GM18502 (cell line): ENCODE results near the gene NPAS2.

ENCODE experiments used
- ATAC-seq: cut with Tn5 transposase; IDR thresholded peaks from one replicate; pipeline ENCODE4 v1.9.1; 2021; ENCODE audit warnings: mild to moderate bottlenecking; ENCODE audit not compliant: unreplicated experiment, poor library complexity

NPAS2 gene

DNA sequence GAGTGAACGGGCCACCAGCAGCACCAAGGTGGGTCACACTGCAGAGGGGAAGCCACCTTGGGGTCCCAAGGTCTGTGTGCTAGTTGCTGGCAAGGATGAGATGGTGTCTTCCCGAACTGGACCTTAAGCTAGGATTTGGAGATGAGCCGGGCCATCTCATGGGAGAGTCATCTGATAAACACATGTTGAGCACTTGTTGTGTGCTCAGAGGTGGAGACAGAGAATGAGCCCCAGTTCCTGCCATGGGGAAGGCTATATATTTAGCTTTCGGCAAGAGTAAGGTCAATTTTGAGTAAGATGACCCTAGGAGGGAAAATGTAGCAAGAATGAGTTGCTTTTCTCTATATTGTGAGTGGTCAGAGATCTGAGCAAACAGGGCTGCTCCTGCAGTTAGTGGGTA lies 140.7 kb downstream of the NPAS2 start:
- no peak for ATAC-seq

- ATAC-seq: no peak
These were observed 142.6 kb downstream of the NPAS2 start for GRCh38 chr2:100962366-100963025.

DNA sequence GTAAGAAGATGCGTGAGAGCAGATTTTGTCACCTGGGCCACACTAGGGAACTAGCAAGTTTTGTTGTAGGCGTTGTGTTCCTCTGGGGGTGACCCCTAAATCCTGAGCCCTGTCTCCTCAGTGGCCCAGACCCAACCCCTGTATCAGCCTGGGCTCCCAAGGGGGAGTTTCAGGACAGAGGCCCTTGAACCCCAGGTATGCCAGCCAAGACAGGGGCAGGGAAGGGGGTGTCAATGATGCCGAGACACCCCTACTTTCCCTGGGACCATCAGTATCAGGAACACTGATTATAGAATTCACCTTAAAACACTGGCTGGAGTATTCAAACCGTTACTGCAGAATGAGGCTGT lies 143.1 kb downstream of the NPAS2 start:
- ATAC-seq: no peak

GRCh38 chr2:100964222-100964621 lies 144.3 kb downstream of the NPAS2 start:
- no peak for ATAC-seq

- ATAC-seq: no peak
These were observed 144.8 kb downstream of the NPAS2 start for GRCh38 chr2:100964681-100965169.

DNA sequence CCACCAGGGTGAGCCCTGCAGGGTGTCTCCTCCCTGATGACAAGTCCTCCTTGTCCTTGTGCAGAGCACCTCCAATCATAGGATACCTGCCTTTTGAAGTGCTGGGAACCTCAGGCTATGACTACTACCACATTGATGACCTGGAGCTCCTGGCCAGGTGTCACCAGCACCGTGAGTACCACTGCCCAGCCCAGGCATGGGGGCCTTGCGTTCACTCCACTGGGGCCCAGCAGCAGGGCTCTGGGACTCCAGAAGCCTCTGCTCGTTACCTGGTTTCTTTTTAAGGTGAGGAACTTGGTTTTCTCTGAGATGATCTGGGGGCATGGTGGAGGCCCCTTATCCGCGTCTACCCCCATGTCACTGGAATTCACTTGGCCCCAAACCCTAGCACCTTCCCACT lies 145.7 kb downstream of the NPAS2 start:
- no peak for ATAC-seq

DNA sequence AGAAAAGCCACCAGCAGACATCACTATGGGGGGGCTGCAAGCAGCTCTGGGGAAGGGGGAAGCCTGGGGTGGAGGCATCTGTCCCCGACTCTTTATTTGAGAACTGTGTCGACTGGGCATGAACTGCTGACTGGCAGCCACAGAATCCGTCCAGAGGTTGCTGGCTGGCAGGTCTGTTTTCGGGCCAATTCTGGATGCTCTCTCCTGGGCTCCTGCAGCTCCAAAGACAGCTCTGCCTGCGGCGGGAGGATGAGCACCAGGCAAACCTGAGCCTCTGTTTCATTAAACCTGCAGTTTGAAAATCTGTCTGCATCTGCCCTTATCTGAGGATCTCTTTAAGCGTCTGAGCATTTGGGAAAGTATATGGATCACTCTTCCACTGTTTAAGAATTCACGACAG lies 147.8 kb downstream of the NPAS2 start:
- ATAC-seq: no peak

DNA sequence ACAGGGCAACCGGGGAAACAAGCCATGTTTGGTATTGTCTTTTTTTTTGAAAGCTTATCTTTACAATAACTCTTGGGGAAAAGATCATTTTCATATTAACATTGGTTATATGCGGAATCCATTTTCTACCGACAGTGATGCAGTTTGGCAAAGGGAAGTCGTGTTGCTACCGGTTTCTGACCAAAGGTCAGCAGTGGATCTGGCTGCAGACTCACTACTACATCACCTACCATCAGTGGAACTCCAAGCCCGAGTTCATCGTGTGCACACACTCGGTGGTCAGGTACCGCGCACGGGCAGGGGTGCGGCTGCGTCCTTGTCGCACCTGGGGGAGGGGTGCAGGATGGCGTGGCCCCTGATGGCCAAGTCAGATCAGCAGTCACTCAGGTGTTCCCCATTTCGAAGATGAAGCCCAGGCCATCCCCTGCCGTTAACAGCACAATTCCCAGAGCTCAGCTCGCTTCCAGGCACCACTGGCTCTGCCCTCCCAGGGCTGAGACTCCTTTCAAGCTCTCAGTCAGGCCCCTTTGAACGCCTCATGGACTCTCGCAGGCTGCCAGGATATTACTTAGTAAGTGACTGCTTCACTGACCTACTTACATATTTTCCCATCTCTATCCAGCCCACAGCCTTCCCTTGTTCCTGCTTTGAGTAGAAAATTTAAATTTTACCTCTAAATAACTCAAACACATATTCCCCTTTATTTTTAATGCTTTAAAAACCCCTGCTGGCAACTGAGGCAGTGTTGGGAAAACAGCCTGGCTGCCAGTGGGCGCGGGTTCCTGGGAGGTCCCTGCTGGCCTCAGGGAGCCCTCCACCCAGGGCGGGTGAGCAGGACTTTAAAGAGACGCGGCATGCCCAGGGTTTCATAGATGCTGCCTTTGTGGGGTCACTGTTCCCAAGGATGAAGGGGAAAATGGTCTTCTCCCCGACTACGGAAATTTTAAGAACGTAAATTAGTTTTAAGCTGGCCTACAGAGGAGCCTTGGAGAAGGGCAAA lies 148.5 kb downstream of the NPAS2 start:
- ATAC-seq: no peak

DNA sequence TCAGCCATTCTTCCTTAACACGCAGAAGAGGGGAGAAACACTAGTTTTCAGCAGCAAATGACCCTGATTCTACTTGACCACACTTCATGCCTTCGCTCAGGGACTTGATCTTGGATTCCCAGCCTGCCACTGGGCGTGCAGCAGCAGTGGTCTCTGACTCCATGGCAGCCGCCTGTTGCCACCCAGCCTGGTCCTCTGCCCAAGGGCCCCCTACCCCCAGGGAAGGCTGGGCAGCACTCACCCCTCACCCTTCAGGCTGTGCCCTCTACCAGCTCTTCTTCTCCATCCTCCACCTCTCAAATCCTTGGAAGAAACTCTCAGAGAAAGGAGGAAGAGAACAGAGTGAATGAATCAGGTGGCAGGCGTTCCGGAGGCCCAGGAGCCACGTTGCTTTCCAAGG lies 150.1 kb downstream of the NPAS2 start:
- ATAC-seq: no peak

- ATAC-seq: no peak
These were observed 151.3 kb downstream of the NPAS2 start for GRCh38 chr2:100971221-100971620.

DNA sequence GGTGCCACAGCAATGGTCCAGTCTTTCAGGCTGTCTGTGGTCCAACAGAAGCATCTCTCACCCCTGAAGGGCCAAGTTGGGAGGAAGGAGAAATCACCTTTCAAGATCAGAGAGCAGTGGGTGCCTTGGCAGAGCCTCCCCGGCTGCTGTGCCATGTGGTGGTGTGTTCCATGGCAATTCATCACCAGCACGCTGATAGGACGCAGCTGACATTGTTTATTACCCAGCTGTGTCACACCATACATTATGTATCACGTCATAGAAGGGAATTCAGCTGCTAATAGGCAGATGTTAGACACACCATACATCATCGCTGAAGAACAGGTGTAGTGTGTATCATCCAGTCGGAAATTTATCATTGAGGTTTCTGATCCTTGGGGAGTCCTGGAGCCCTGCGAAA lies 152.5 kb downstream of the NPAS2 start:
- ATAC-seq: no peak

DNA sequence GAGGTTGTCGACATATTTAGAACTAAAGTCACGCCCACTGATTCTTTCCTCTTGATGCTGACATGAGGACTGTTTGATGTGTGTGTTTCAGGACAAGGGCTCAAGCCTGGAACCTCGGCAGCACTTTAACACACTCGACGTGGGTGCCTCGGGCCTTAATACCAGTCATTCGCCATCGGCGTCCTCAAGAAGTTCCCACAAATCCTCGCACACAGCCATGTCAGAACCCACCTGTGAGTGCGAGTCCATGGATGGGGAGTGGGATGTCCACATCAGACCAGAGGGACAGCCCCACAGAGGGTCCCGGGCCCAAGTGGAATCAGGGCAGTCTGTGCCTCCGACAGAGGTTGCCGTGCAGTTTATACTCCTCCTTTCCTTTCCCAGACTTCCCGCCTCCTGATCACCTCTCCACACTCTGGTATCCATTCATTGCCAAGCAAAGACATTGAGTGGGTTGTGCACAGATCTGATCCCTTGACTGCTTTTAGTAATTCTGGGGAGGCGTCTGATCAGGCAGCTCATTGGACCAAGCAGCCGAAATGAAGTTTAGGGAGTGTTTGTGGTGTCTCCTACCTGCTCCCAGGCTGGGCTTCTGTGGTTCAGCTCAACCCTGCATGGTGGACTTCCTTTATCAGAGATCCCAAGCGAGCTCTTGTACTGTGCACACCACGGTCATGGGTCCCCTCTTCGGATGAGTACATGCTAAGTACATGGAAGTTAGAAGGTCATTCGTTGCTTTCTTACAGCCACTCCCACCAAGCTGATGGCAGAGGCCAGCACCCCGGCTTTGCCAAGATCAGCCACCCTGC lies 155.0 kb downstream of the NPAS2 start:
- ATAC-seq: no peak

- no peak for ATAC-seq
These were observed 155.5 kb downstream of the NPAS2 start for GRCh38 chr2:100975521-100975785.

DNA sequence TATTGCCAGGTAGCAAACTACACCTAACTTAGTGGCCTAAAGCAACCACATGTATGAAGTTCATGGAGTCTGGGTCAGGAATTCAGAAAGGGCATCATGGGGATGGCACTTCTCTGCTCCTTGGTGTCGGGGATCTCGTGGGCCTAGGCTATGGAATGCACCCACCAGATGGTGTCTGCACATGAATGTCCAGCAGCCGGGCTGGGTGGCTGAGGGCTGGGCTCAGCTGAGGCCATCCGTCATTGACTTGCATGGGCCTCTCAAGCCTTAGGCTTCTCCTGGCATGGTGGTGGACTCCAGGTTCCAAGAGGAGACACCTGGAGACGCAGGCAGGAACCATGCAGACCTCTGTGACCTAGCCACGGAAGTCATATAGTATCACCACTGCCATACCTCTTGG lies 156.1 kb downstream of the NPAS2 start:
- ATAC-seq: no peak

DNA sequence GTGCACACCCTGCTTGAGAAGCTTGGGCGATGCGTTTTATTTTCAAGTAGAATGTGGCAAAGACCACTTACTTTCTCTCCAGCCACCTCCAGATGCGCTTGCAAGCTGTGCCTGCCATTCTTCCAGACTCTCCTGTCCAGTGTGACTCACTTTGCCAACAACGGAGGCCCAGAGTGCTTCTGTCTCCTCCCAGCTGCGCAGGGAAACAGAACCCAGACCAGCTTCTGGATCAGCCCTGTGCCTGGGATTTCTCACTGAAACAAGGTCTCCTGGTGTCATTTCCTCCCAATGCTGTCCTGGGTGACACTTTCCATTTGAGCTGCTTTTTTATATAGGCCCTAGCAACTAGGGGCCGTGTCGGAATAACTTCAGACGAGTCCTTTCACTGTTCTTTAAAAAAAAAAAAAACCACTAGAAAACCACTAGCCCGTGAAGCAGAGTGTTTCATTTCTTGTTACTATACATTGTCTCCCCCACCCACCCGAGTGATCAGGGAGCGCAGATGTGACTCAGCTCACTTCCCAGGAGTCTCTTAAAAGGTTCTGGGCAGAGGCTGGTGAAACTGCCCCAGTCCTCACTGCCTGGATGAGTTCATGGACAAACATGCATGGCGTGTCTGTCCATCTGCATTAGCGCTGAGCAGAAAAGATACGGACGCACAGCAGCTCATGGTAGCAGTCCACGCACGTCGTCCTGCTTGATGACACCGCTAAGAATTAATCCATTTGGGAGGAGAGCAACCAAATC lies 156.9 kb downstream of the NPAS2 start:
- peak; percentile 93 for ATAC-seq

GRCh38 chr2:100977511-100977910 lies 157.6 kb downstream of the NPAS2 start:
- ATAC-seq: no peak

- ATAC-seq: no peak
These were observed 158.7 kb downstream of the NPAS2 start for GRCh38 chr2:100978582-100979191.

DNA sequence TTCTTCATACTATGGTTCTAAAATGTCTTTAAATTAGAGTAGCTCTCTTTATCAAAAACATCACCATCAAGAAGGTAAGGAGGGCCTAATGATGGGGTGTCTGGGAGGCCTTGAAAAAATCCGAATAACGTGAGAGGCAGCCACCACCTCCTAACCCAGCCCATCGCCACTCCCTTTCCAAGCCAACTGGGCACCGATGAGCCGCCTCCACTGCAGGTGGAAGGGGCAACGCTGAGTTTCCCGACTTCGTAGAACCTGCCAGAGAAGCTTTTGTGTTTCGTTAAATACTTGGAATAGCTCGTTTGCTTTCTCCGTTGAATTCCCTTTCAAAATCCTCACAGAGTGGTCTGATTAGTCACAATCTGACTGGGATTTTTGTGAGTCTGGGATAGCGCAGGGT lies 160.1 kb downstream of the NPAS2 start:
- ATAC-seq: no peak

DNA sequence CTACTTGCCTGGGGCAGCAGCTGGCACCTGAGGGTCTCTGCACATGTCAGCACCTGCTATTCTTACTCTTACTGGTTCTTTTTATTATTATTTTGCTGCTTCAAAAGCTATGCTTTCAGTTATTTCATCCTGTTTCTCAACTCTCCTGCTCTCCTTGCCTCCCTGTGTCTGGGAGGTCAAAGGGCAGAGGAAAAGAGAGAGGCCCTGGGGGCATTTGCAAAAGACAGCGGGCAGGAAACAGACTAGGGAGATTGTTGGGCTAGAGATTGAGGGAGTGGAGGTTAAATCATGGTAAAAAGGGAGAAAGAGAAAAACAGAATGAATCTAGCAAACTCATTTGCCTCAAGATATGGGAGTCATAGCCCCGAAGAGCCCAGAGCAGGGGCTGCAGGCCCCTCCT lies 161.1 kb downstream of the NPAS2 start:
- no peak for ATAC-seq

GRCh38 chr2:100982431-100982861 lies 162.5 kb downstream of the NPAS2 start:
- no peak for ATAC-seq
